GM21528 (cell line): Measurements from ENCODE around the gene ELMO1.
"Not testable (repeated sequence)": the region's sequence is repeated elsewhere in the genome, so short reads cannot be mapped to it uniquely, and the experiment has no call there.

Source experiments
- ATAC-seq: cut with Tn5 transposase; IDR thresholded peaks from one replicate; pipeline ENCODE4 v1.9.1; 2021; ENCODE audit warnings: mild to moderate bottlenecking, moderate library complexity; ENCODE audit not compliant: unreplicated experiment, low FRiP score

The ELMO1 gene

DNA sequence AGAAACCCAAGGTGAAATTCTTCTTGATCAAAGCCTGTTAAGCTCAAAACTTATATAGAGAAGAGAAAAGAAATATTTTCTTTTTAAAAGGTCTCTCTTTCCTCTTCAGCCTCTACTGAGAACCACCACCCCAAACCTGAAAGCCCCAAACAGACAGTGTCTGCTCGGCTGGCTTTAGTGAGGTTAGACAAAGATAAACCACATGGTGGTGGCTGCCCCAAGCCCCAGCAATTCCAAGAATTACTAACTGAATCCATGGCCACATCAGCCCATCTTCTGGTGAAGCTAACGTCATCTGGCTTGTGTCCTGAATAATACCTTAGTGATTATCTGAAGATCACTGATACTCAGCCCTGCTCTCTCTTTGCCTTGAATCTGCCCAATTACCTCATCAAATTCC lies 275.0 kb downstream of the ELMO1 start:
- no peak for ATAC-seq

DNA sequence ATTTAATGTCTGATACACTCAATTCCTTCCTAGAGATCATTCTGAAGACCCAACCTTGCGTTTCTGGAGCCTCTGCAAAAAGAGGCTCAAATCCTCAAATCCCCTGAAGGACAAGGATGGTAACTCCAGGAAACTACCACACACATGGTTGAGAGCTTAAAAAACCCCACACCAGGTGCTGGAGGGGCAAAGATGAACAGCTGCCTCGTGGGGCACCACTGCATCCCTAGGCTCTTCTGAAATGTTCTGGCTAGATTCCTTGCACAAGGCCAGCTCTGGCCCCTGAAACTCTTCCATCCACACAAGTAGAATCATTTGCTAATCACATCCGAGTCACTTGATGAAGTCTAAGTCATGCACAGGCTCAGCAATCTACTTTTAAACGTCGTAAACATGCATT lies 286.6 kb downstream of the ELMO1 start:
- no peak for ATAC-seq

DNA sequence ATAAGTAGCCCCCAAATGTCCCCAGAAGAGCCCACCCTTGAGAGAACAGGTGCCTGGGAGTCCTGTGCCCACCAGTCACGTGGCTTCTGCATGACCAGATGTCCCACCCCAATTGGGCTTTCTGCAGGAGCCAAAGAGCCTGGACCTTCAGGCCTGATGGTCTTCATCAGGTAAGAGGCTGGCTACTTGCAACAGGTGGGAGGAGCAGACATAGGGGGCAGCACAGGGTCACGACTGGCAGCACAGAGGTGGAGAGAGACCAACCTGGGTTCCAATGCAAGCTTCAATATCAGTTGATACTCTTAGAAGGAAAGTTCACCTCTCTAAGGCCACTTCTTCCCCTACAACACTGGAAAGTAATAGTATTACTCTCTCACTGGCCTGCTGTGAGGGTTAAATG lies 288.0 kb downstream of the ELMO1 start:
- ATAC-seq, result no peak

DNA sequence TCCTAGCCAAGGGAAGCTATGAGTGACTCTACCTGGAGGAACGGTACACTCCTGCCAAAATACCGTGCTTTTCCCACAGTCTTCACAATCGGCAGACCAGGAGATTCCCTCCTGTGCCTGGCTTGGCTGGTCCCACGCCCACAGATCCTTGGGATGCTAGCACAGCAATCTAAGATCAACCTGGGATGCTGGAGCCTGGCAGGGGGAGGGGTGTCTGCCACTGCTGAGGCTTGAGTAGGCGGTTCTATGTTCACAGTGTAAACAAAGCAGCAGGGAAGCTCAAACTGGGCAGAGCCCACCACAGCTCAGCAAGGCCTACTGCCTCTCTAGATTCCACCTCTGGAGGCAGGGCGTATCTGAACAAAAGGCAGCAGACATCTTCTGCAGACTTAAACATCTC lies 295.3 kb downstream of the ELMO1 start:
- no peak for ATAC-seq

DNA sequence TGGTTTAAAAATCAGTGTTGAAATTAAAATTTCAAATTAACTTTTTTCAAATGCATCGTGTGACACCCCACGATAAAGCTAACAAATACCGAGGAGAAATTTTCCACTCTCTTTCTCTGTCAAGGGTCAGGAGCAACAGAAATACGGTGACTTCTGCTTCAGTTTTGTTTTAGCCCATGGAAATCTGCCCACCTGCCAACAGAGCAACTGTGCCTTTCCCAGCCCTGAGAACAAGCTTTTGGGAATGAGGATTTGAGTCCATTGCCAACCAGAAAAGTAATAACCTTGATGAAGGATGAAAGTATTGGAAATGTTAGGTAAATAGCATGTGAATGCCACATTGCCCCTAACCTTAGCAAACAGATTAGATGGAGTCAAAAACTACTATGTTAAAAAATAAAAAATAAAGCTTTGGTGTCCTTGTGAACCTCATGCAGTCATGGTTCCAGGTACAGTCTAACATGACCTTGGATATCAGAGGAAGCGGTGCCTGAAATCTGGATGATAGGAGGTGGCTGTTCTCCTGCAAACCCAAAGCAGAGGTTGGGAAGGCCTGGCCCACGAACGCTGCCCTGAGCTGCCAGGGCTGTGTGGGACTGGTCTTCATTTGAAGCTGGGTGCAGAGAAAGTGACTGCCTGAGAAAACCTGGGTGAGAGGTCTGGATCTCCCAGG lies 296.8 kb downstream of the ELMO1 start:
- no peak for ATAC-seq

DNA sequence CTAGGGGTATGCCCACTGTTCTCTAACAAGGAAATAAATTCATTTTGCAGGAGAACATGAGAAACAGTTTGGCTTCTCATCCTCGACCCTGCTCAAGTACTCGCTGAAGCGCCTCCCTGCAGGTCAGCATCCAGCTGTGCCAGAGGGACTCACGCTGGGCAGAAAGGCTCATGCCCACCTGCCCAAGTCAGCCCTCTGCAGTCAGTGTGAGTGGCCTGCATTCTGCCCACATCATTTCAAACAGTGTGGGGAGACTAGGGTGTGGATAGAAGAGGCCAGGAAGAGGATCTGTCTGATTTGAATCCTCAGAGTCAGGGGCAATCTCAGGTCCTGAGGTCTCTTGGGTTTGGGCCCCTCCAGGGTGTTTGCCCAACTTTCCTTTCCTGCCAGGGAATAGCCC lies 297.8 kb downstream of the ELMO1 start:
- no peak for ATAC-seq

DNA sequence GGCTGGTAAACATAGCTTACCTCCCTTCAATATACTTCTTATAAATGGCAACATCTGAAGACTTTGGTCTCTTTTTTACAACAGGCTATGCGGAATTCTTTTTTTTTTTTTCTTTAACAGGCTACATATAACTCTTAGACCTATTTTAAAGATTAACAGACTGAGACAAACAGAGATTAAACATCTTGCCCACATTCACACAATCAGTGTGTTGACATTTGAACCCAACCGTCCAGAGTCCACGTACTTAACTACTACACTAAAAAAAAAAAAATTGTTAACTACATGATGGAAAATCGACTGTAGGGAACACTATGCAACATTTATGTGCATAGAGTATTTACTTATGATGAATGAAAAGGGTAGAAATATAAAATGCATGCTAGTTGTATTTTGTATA lies 298.5 kb downstream of the ELMO1 start:
- no peak for ATAC-seq

DNA sequence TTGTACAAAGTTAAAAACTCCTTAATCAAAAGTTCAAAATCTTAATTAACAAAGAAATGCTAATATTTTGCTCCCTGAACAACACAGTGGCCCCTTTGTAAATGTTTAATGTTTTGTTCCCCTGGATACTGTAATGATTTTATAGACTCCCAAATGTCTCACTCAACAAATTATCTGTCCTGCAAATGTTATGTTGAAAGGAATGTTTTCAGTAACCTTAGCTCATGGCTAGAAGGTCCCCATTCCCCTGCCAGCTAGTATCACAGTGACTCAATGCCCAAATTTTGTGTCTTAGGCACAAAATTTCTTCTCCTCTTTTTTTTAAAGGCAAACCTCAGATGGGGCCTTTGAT lies 298.9 kb downstream of the ELMO1 start:
- no peak for ATAC-seq

DNA sequence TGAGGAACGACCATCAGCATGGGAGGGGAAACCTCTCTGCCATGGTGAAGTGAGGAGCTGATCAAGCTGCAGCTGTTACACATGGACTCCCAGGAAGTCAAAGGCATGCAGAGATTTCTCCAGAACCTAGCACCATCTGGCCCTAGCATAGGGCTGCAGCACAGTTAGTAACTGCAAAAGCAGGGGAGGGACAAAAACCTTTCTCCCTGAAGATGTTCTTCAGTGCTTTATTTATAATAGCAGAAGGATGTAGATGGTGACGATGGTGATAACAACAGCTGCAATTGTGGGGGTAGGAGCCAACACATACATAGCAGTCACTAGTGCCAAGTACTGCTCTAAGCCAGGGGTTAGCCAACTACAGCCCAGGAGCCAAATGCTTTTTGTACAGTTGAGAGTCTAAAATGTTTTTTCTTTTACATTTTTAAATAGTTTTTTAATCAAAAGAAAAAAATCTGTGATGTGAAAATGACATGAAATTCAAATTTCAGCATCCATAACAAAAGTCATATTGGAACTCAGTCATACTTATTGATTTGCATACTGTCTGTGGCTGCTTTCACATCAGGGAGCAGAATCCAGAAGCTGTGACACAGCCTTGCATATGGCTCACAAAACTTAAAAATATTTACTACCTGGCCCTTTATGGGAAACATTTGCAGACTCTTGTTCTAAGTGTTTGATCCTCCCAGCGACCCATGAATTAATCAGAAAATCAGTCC lies 299.5 kb downstream of the ELMO1 start:
- ATAC-seq, result no peak

DNA sequence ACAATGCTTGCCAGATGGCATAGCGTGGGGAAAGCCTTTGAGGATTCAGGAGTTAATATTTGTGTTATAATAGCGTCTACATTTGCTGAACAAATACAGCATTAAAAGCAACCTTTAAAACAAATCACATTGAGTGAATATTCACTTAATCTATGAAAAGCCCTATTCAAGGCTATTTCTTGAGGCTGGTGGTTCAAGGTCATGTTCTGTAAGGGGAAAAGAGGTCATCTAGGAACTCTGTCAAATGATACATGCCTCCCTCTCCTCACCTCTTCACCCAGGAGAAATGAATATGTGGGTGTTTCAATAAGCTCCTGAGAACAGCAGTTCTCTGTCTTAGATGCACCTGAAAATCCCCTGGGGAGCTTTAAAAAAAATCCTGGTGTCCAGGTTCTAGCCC lies 303.0 kb downstream of the ELMO1 start:
- no peak for ATAC-seq

DNA sequence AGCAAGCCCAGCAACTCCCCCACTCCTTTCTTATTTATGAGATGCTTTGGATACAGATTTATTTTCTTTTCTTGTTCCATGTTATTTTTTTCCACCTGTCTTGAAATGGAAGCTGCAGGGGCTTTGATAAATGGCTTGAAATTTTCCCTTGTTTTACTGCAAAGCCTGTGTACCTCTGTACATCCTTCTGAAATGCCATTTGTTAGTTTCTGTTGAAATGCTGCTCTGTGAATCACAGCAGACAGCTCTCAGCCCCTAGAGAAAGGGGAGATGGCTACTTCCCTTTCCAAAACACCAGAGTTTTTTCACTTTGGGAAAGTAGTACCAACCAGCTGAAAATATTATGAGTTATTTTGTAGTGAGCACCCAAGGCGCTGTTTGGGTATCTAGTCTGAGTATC lies 304.2 kb downstream of the ELMO1 start:
- ATAC-seq, result no peak

DNA sequence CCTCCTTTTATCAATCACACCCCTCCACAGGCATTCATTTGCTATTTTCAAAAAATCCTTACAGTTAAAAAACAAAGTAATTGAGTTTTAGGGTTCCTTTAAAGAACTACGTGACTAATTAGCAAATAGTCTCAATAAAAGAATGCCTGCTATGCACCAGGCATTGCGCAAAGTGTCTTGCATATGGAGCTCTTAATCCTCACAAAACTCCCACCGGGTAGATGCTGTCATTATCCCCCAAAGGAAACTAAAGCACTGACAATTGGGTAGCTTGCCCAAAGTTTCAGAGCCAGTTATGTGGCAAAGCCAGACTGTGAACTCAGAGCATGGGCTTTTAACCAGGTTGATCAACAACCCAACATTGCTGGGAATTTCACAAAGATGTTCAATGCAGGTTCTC lies 305.7 kb downstream of the ELMO1 start:
- no peak for ATAC-seq

DNA sequence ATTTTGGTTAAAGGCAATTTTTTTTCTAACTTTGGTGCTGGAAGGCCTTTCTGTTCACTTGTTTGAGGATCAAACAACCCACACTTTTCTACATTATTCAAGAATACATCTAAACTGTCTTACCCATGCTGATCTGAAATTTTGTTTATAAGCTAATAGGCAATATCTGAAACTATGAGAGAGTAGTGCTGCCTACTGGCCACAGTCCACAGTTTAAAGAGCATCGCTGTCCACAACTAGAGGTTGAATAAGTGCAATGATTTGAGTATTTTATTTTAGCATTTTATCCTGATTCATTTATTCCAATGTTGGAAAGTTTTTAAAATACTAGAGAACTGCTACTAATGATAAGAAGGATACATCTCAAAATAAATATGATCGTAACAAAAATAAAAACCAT lies 306.9 kb downstream of the ELMO1 start:
- no peak for ATAC-seq

DNA sequence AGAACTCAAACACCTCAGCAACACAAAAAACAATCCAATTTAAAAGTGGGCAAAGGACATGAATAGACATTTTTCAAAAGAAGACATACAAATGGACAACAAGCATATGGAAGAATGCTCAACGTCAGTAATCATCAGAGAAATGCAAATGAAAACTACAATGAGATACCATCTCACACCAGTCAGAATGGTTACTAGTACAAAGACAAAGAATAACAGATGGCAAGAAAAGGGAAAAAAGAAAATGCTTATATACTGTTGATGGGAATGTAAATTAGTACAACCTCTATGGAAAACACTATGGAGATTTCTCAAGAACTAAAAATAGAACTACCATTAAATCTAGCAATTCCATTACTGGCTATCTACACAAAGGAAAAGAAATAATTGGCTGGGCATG lies 314.8 kb downstream of the ELMO1 start:
- ATAC-seq, result not testable (repeated sequence)

DNA sequence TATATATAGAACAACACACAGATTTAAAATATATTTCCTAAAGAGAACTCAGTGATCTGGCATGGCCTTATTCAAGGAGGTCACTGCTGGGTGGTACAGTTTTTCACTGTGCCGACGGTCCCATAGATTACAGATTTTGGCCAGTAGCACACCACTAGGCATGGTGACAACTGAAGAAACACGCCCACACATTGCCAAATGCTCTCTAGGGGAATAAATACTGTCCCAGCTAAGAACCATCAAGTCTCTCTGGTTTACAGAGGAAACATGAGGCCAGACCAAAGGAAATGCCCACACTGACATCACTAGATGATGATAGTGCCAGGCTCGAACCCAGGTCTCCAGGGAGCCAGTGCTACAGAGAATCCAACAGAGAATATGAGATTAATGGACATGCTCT lies 316.8 kb downstream of the ELMO1 start:
- no peak for ATAC-seq

DNA sequence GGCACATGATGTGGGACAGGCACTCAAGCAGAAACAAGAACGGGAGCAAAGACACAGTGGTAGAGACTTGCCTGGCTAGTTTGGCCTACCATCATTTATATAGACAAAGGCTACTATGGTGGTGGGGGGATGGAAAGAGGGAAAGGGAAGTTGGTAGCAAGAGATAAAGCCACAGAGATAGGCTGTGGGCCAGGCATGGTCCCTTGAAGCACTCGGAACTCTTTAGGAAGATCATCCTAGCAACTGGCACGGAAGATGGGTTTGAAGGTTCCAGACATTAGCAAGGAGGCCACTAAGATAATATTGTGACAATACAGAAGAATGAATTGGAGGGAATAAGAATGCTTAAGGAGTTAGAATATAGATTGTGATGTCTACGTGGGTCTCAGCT lies 319.6 kb downstream of the ELMO1 start:
- no peak for ATAC-seq

DNA sequence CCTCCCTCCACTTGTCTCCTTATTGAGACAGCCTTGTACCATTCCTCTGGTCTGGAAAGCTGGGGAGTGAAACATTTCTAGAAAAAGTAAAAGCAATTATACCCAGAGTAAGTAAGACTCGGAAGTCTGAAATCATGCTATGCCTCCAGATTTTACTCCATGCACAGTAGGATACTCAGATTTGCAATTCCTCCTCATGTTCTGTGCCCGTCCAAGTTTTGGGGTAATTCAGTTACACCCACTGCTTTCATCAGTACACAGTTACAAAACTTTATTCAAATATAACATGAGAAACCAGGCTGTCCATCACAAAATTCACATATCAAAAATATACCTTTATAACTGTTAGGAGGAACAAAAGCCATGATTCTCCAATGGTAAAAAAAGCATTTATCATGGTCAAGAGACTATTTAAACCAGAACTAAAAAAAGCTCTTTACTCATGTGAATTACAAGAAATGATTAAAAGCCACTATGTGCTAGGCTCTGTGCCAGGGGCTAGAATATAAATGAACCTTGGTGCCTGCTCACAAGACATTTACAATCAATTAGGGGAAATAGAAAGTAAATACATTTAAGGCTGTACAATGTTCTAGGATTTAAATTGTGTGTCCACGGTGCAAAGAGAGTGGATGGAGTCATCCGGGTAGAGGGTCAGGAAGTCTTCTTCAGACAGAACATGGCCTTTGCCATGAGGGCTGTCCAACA lies 320.2 kb downstream of the ELMO1 start:
- no peak for ATAC-seq

DNA sequence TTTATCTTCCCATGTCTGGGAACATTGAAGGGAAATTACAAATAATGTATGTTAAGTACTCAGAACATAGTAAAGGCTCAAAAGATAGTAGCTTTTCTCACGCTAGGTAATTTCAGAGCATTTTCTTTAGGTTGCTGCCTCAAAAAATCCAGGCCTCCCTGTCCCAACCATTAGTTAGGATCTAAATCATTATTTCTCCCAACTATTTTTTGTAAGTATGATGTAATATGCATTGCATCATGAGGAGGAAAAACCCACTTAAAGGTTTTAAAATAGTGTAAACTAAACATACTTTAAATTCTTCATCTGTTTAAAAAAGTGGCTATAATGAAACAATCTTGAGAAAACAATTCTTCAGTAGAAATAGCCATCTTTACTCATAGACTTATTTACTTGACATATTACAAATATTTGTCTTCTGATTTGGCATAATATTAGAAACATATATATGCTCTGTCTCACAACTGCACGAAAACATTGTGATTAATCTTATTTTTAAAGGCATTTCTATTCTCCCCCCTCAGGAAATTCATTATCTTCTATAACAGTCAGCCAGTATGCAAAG lies 329.3 kb downstream of the ELMO1 start:
- ATAC-seq, result no peak

DNA sequence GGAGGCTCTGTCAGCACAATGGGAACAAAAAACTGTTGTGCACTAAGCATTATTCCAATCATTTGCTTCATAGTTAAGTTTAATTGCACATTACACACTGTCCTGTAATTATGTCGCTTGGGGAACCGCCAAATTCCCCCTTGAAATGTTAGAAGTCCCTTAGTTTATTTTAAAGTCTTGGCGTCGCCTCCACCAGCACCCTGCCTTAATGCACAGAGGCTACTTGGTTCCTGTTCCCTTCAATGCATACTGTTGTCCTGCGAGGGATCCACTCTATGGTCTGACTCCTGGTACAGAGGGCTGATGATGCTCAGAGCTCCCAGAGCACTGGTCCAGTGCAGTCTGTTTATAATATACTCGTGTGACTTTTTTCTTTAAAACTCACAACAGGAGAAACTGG lies 330.7 kb downstream of the ELMO1 start:
- ATAC-seq, result no peak

DNA sequence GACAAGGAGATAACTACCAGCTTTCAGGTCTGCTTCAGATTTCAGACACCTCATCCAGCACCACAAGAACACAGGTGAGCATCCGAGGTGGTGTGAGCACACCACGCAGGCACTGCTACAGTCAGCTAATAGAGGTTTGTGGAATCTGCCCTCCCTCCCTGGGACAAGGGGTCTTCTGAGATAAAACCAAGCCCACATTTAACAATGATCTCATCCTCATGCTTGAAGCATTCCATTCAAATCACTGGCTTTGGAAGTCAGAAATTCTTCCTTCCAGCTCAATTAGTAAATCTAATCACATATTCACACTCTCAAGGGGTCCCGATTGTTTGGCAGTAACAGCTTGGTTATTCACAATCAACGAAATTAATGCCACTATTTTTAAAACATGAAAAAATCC lies 331.4 kb downstream of the ELMO1 start:
- no peak for ATAC-seq

DNA sequence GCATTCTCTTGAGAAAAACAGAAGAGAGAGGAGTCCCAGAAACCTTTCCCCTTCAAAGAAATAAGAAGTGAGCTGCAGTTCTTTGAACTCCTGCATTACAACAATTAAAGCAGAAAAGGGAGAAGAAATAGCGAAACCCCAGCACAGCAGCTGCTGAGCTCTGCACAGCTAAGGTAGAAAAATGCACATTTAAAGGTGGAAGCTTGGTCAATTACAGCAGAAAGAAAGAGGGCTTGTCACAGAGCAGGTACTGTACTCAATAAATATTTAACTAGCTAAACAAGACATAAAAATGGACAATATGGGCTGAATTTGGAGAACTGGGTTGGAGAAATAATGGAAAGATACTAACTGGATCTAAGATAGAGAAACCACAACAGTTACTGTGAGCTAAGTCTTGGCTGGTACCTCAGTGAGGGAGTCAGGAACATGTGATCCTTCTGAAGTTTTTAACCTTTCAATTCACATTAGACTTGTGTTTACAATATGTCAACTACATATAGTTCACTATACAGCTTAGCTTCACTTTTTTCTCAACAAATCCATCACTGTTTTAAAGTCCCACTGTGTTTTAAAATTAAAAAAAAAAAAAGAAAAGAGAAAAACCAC lies 332.5 kb downstream of the ELMO1 start:
- no peak for ATAC-seq
